Spleen (tissue), 7 donors: Measurements from ENCODE around the gene JOSD2.

Experiments
- CTCF ChIP-seq, 11 experiments: fragments of 200-600 bp in 7 of 11; fragments of 450-650 bp in 4 of 11; sonication (generic) in 4 of 11; IDR thresholded peaks in 8 of 11; conservative IDR thresholded peaks in 3 of 11; 1 replicate in 7 of 11; 2 replicates in 4 of 11; pipeline versions ENCODE4 v1.4.0 to v1.8.0; 2016 to 2021; ENCODE audit warnings: antibody characterized with exemption in 11 of 11, inconsistent platforms in 4 of 11, mild to moderate bottlenecking in 1 of 11
- POLR2A ChIP-seq, 3 donors: fragments of 450-650 bp; IDR thresholded peaks; one replicate each; pipeline ENCODE4 v1.5.1; 2017; ENCODE audit warnings: antibody characterized with exemption in 3 of 3, mild to moderate bottlenecking in 1 of 3
- POLR2AphosphoS5 ChIP-seq, 3 donors: sonication (generic); formaldehyde crosslinking; IDR thresholded peaks; one replicate each; pipeline ENCODE4 v1.5.1; 2017; ENCODE audit warnings: antibody characterized with exemption in 3 of 3
- donor health status: DM: no; HTN: no; CAD: no; lungs with moderate emphysema.
- donor health status: DM: no; HTN: no; CAD: no.
- donor health status: DM: no; HTN: no; CAD: no.

- no peak for TF ChIP-seq CTCF (IDR thresholded peaks at IDR 0.05 in 8 of 11, conservative IDR thresholded peaks at IDR 0.05 in 3 of 11)
- peak in 1 of 3 donors; percentile 61 for TF ChIP-seq POLR2AphosphoS5 (IDR thresholded peaks at IDR 0.05)
- TF ChIP-seq POLR2A (IDR thresholded peaks at IDR 0.05): no peak
Observed at GRCh38 chr19:50518091-50519005, 7.4 kb upstream of the JOSD2 start.
